CD14-positive monocyte (primary cell): ENCODE measurements around the gene FNDC5. TPM values are rescaled to one million over a fixed set of nuclear protein-coding genes. Genes with fewer than 3 reads are reported as not detected.

ENCODE experiments used
- DNase-seq, 3 donors: peaks; one replicate each; pipeline ENCODE4 v3.0.0-alpha.2; 2011 to 2022
- H2AFZ ChIP-seq: 2 replicates; pipeline ENCODE4 v1.6.0; 2012; ENCODE audit warnings: mild to moderate bottlenecking, low read depth, low read length, inconsistent platforms; ENCODE audit not compliant: insufficient read depth, poor library complexity, severe bottlenecking
- H3K27ac ChIP-seq, 2 donors: 1 replicate in 1 of 2; 2 replicates in 1 of 2; pipeline ENCODE4 v1.5.1; 2012 to 2013; ENCODE audit warnings: low read length in 2 of 2, control low read depth in 1 of 2, inconsistent platforms in 1 of 2, low read depth in 1 of 2, mild to moderate bottlenecking in 1 of 2
- H3K27me3 ChIP-seq, 2 donors: one replicate each; pipeline versions ENCODE4 v1.6.0 to v1.6.1; 2011 to 2013; ENCODE audit warnings: low read length in 2 of 2; ENCODE audit not compliant: control insufficient read depth in 2 of 2, insufficient read depth in 2 of 2
- H3K36me3 ChIP-seq, 2 donors: replicated peaks in 1 of 2; 1 replicate in 1 of 2; 2 replicates in 1 of 2; pipeline versions ENCODE4 v1.5.1 to v1.6.1; 2012 to 2013; ENCODE audit warnings: low read length in 2 of 2, control low read depth in 1 of 2, inconsistent platforms in 1 of 2, mild to moderate bottlenecking in 1 of 2; ENCODE audit not compliant: insufficient read depth in 2 of 2, control insufficient read depth in 1 of 2
- H3K4me1 ChIP-seq, 2 donors: 1 replicate in 1 of 2; 2 replicates in 1 of 2; pipeline versions ENCODE4 v1.5.1 to v1.6.1; 2012 to 2013; ENCODE audit warnings: low read length in 2 of 2, control low read depth in 1 of 2, inconsistent platforms in 1 of 2, mild to moderate bottlenecking in 1 of 2, moderate library complexity in 1 of 2; ENCODE audit not compliant: insufficient read depth in 2 of 2, control insufficient read depth in 1 of 2
- H3K4me2 ChIP-seq: replicated peaks from 2 replicates; pipeline ENCODE3; 2012; ENCODE audit warnings: low read length, moderate library complexity, mild to moderate bottlenecking; ENCODE audit not compliant: poor library complexity, severe bottlenecking; ENCODE audit errors: extremely low read depth
- H3K4me3 ChIP-seq, 3 experiments: fragments of 200-600 bp in 1 of 3; sonication (generic) in 1 of 3; replicated peaks in 1 of 3; 1 replicate in 2 of 3; 2 replicates in 1 of 3; pipeline ENCODE4 v1.5.1; 2011 to 2013; ENCODE audit warnings: low read length in 3 of 3, mild to moderate bottlenecking in 3 of 3, control low read depth in 2 of 3, low read depth in 2 of 3, inconsistent platforms in 1 of 3, moderate library complexity in 1 of 3
- H3K79me2 ChIP-seq: 2 replicates; pipeline ENCODE4 v1.6.0; 2012; ENCODE audit warnings: mild to moderate bottlenecking, control low read depth, inconsistent platforms, low read length, moderate library complexity; ENCODE audit not compliant: insufficient read depth
- H3K9ac ChIP-seq: 2 replicates; pipeline ENCODE4 v1.6.0; 2017; ENCODE audit warnings: low read length, mild to moderate bottlenecking; ENCODE audit not compliant: insufficient read depth, poor library complexity, severe bottlenecking
- H3K9me3 ChIP-seq, 2 donors: replicated peaks in 1 of 2; 1 replicate in 1 of 2; 2 replicates in 1 of 2; pipeline versions ENCODE4 v1.5.1 to v1.6.1; 2012 to 2013; ENCODE audit warnings: low read length in 2 of 2, control low read depth in 1 of 2; ENCODE audit not compliant: control insufficient read depth in 1 of 2, insufficient read depth in 1 of 2
- H4K20me1 ChIP-seq: 2 replicates; pipeline ENCODE4 v1.6.0; 2012; ENCODE audit warnings: mild to moderate bottlenecking, low read length, control low read depth, moderate library complexity; ENCODE audit not compliant: insufficient read depth
- H3K27ac Mint-ChIP-seq, 7 donors: one replicate each; pipeline ENCODE4 v1.8.0; 2020; ENCODE audit warnings: mild to moderate bottlenecking in 7 of 7, mixed read lengths in 7 of 7, moderate library complexity in 6 of 7, inconsistent platforms in 2 of 7
- H3K27me3 Mint-ChIP-seq, 3 donors: one replicate each; pipeline ENCODE4 v1.8.0; 2021 to 2022; ENCODE audit warnings: low read depth in 3 of 3, mild to moderate bottlenecking in 3 of 3, mixed read lengths in 3 of 3, moderate library complexity in 3 of 3, inconsistent platforms in 1 of 3
- H3K36me3 Mint-ChIP-seq, 2 donors: one replicate each; pipeline ENCODE4 v1.8.0; 2020; ENCODE audit warnings: mixed read lengths in 2 of 2, inconsistent platforms in 1 of 2, mild to moderate bottlenecking in 1 of 2
- H3K4me1 Mint-ChIP-seq: one replicate; pipeline ENCODE4 v1.8.0; 2020; ENCODE audit warnings: mild to moderate bottlenecking, mixed read lengths
- H3K4me3 Mint-ChIP-seq, 2 donors: one replicate each; pipeline ENCODE4 v1.8.0; 2020; ENCODE audit warnings: mild to moderate bottlenecking in 2 of 2, mixed read lengths in 2 of 2, moderate library complexity in 1 of 2
- H3K9me3 Mint-ChIP-seq, 7 donors: one replicate each; pipeline ENCODE4 v1.8.0; 2020 to 2022; ENCODE audit warnings: mixed read lengths in 7 of 7, mild to moderate bottlenecking in 6 of 7, moderate library complexity in 6 of 7, inconsistent platforms in 2 of 7
- CTCF ChIP-seq: fragments of 200-600 bp; IDR thresholded peaks from one replicate; pipeline ENCODE4 v1.8.0; 2022; ENCODE audit warnings: antibody characterized with exemption, mild to moderate bottlenecking
- WGBS: methylation state at CpG from one replicate; pipeline ENCODE4 v1.1.5; 2013; ENCODE audit warnings: missing lambda C conversion rate; ENCODE audit not compliant: insufficient coverage; 5-methylcytosine and 5-hydroxymethylcytosine counted together
- intact Hi-C, 2 donors: fragments of 100-400 bp; cut with micrococcal nuclease; formaldehyde crosslinking; loops; one replicate each; pipeline versions ENCODE4 v1.15.0 to v1.15.1; 2023
- polyA plus RNA-seq, 3 donors: library from polyadenylated mRNA; depleted of rRNA in 1 of 3; unstranded in 2 of 3; stranded (reverse) in 1 of 3; fragments of 300-500 nt in 2 of 3; fragments of >200 nt in 1 of 3; fragmentation: Illumina TruSeq in 2 of 3; gene quantifications; 1 replicate in 2 of 3; 2 replicates in 1 of 3; pipeline ENCODE4 v1.2.3, GENCODE V29; 2012 to 2021

FNDC5 gene
- polyA plus RNA-seq, 3 donors = not detected

GRCh38 chr1:32848354-32849063 is 22.2 kb downstream of the FNDC5 start:
- Histone ChIP-seq H4K20me1 (no peaks in the 10 kb centered on the region), H3K79me2 (no peaks in the 10 kb centered on the region), H3K27ac (no peak overlapping the region), H3K4me3 (no peak overlapping the region), H3K27me3 (no peaks in the 10 kb centered on the region), H3K4me1 (no peaks in the 10 kb centered on the region), H3K36me3 (peaks cover 45 to 79% of the 10 kb centered on the region in 2 donors), H2AFZ (no peak overlapping the region), H3K9me3 (peaks cover 0 to 13% of the 10 kb centered on the region in 2 donors), H3K9ac (no peak overlapping the region), H3K4me2 (no peak overlapping the region)
- no peaks in the 10 kb centered on the region for H3K4me1 Mint-ChIP-seq
- no peak for TF ChIP-seq CTCF
- H3K9me3 Mint-ChIP-seq = peaks cover 0 to 10% (median 4%) of the 10 kb centered on the region in 7 donors
- no peak overlapping the region for H3K27ac Mint-ChIP-seq
- no peak for DNase-seq
- H3K4me3 Mint-ChIP-seq = no peak overlapping the region
- intact Hi-C loops = no loop called here
- H3K36me3 Mint-ChIP-seq = peaks cover 32 to 69% of the 10 kb centered on the region in 2 donors
- H3K27me3 Mint-ChIP-seq = no peaks in the 10 kb centered on the region
- no CpG with 5 or more reads among the region's 2 CpGs for WGBS

GRCh38 chr1:32831878-32832277 is 38.8 kb downstream of the FNDC5 start:
- no peaks in the 10 kb centered on the region for H3K4me1 Mint-ChIP-seq
- H3K27me3 ChIP-seq = no peaks in the 10 kb centered on the region
- no peaks in the 10 kb centered on the region for H3K9me3 Mint-ChIP-seq
- H3K9me3 ChIP-seq = no peaks in the 10 kb centered on the region
- no peaks in the 10 kb centered on the region for H3K4me1 ChIP-seq
- intact Hi-C loops = no loop called here
- no peak overlapping the region for H3K27ac ChIP-seq
- no peak overlapping the region for H3K9ac ChIP-seq
- H3K4me2 ChIP-seq = no peak overlapping the region
- no peak overlapping the region for H3K4me3 ChIP-seq
- no peaks in the 10 kb centered on the region for H4K20me1 ChIP-seq
- no peak overlapping the region for H3K27ac Mint-ChIP-seq
- no peak overlapping the region for H2AFZ ChIP-seq
- H3K36me3 Mint-ChIP-seq = peaks cover 76 to 81% of the 10 kb centered on the region in 2 donors
- no peak for TF ChIP-seq CTCF
- no peaks in the 10 kb centered on the region for H3K79me2 ChIP-seq
- WGBS = no CpG with 5 or more reads among the region's 1 CpG
- peaks cover 83 to 91% of the 10 kb centered on the region in 2 donors for H3K36me3 ChIP-seq
- DNase-seq = no peak
- no peaks in the 10 kb centered on the region for H3K27me3 Mint-ChIP-seq
- no peak overlapping the region for H3K4me3 Mint-ChIP-seq
